SU-DHL-6 (cell line): ENCODE results near the gene DPYSL4.

Experiments used
- H2AFZ ChIP-seq: fragments of 200-600 bp; sonication (generic); 2 replicates; pipeline ENCODE4 v1.6.1; 2014; ENCODE audit warnings: low read depth, mild to moderate bottlenecking, moderate library complexity, mixed read lengths, antibody characterized with exemption, low read length; ENCODE audit not compliant: severe bottlenecking
- H3F3A ChIP-seq: fragments of 200-600 bp; shearing (Covaris generic); 2 replicates; pipeline ENCODE4 v1.6.0; 2016; ENCODE audit warnings: antibody characterized with exemption, mild to moderate bottlenecking; ENCODE audit not compliant: insufficient read depth
- H3K27ac ChIP-seq: fragments of 200-600 bp; sonication (generic); 2 replicates; pipeline ENCODE4 v1.5.1; 2016; ENCODE audit warnings: low read depth, mild to moderate bottlenecking, low read length, moderate library complexity, mixed read lengths
- H3K27me3 ChIP-seq: fragments of 200-600 bp; sonication (generic), shearing (Covaris generic); 2 replicates; pipeline ENCODE4 v1.6.0; 2014; ENCODE audit warnings: mild to moderate bottlenecking, low read length
- H3K36me3 ChIP-seq: fragments of 200-600 bp; sonication (generic); 2 replicates; pipeline ENCODE4 v1.6.1; 2014; ENCODE audit warnings: mild to moderate bottlenecking, low read length, mixed read lengths
- H3K4me2 ChIP-seq: fragments of 300-600, 200-600 bp; shearing (Covaris generic), sonication (generic); 2 replicates; pipeline ENCODE4 v1.6.0; 2014; ENCODE audit warnings: low read length, low read depth, mild to moderate bottlenecking; ENCODE audit not compliant: poor library complexity, severe bottlenecking
- H3K4me3 ChIP-seq: fragments of 200-600 bp; sonication (generic); 2 replicates; pipeline ENCODE4 v1.5.1; 2014; ENCODE audit warnings: antibody characterized with exemption, low read length, mild to moderate bottlenecking, mixed read lengths; ENCODE audit not compliant: insufficient read depth, poor library complexity, severe bottlenecking
- H3K79me2 ChIP-seq: fragments of 200-600 bp; sonication (generic); 2 replicates; pipeline ENCODE4 v1.6.1; 2014; ENCODE audit warnings: mild to moderate bottlenecking, low read length, moderate library complexity; ENCODE audit not compliant: insufficient read depth
- H3K9ac ChIP-seq: fragments of 200-600 bp; sonication (generic); 2 replicates; pipeline ENCODE4 v1.7.0; 2014; ENCODE audit warnings: mild to moderate bottlenecking, low read length
- H3K9me2 ChIP-seq: fragments of 200-600 bp; sonication (generic); replicated peaks from 2 replicates; pipeline ENCODE4 v1.6.1; 2014; ENCODE audit warnings: low read length; ENCODE audit not compliant: insufficient read depth
- H3K9me3 ChIP-seq: fragments of 200-600 bp; sonication (generic); 2 replicates; pipeline ENCODE4 v1.6.1; 2014; ENCODE audit warnings: low read length, mixed read lengths; ENCODE audit not compliant: insufficient read depth
- H4K20me1 ChIP-seq: fragments of 200-600 bp; sonication (generic); 2 replicates; pipeline ENCODE4 v1.6.1; 2014; ENCODE audit warnings: low read depth, mild to moderate bottlenecking, antibody characterized with exemption, low read length, moderate library complexity, mixed read lengths
- EZH2phosphoT487 ChIP-seq: fragments of 200-600 bp; sonication (generic), shearing (Covaris generic); conservative IDR thresholded peaks from 2 replicates; pipeline ENCODE4 v1.6.1; 2018; ENCODE audit warnings: mild to moderate bottlenecking, antibody characterized with exemption, low read length, moderate library complexity, mixed read lengths
- TF ChIP-seq, protein P1 (sequence below): fragments of 200-600 bp; sonication (generic); IDR thresholded peaks from one replicate; pipeline ENCODE4 v1.5.1; 2017; ENCODE audit warnings: antibody characterized with exemption, mild to moderate bottlenecking, low read length, moderate library complexity; ENCODE audit not compliant: insufficient read depth, poor library complexity, severe bottlenecking

Gene DPYSL4

DNA sequence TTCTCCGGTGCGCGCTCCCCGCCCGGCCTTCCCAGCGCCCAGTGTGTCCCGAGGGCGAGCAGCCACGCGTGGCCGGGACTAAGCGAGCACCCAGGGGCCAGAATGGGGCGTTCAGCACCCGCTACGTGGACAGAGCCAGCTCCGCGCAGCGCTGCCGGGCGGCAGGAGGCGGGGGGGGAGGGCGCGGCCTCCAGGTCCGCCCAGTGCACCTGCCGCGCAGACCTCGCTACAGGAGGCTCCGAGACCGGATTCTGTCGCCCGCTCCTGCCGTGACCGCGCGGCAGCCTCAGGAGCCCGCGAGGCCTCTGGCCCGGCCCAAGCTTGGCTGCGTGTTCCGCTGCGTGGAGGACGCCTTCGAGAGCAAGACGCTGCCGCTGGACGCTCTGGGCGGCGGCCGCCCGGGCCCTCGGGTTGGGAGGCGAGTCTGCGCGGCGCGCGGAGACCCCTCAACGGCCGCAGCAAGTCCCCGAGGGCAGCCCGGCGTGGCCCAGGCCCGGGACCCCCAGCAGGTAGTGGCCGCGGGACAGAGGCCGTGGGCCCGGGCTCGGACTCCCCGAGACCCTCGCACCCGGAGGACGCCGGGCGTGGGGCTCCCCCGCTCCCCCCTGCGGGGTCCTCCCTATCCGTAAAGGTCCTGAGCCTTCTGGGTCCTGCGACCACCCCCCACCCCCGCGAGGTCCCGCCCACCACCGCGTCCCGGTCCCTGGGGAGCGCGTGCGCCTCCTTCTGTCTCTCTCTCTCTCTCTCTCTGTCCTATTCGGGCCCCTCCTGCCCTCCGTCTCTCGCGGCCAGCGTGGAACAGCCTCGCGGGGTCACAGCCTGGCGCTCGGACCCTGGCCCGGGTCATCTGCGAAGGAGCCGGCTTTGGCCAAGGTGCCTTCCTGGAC lies 904 bp upstream of the DPYSL4 start:
- no peaks in the 10 kb centered on the region for H3K9me3 ChIP-seq
- H3F3A ChIP-seq = no peaks in the 10 kb centered on the region
- H3K9ac ChIP-seq = no peak overlapping the region
- H3K27me3 ChIP-seq = no peaks in the 10 kb centered on the region
- no peaks in the 10 kb centered on the region for H3K36me3 ChIP-seq
- no peak overlapping the region for H3K4me3 ChIP-seq
- H3K9me2 ChIP-seq = no peaks in the 10 kb centered on the region
- TF ChIP-seq, protein P1, sequence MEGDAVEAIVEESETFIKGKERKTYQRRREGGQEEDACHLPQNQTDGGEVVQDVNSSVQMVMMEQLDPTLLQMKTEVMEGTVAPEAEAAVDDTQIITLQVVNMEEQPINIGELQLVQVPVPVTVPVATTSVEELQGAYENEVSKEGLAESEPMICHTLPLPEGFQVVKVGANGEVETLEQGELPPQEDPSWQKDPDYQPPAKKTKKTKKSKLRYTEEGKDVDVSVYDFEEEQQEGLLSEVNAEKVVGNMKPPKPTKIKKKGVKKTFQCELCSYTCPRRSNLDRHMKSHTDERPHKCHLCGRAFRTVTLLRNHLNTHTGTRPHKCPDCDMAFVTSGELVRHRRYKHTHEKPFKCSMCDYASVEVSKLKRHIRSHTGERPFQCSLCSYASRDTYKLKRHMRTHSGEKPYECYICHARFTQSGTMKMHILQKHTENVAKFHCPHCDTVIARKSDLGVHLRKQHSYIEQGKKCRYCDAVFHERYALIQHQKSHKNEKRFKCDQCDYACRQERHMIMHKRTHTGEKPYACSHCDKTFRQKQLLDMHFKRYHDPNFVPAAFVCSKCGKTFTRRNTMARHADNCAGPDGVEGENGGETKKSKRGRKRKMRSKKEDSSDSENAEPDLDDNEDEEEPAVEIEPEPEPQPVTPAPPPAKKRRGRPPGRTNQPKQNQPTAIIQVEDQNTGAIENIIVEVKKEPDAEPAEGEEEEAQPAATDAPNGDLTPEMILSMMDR = no peak
- no peak for TF ChIP-seq EZH2phosphoT487
- H2AFZ ChIP-seq = no peak overlapping the region
- H3K27ac ChIP-seq = no peak overlapping the region
- no peaks in the 10 kb centered on the region for H3K79me2 ChIP-seq
- H3K4me2 ChIP-seq = no peak overlapping the region
- no peaks in the 10 kb centered on the region for H4K20me1 ChIP-seq

DNA sequence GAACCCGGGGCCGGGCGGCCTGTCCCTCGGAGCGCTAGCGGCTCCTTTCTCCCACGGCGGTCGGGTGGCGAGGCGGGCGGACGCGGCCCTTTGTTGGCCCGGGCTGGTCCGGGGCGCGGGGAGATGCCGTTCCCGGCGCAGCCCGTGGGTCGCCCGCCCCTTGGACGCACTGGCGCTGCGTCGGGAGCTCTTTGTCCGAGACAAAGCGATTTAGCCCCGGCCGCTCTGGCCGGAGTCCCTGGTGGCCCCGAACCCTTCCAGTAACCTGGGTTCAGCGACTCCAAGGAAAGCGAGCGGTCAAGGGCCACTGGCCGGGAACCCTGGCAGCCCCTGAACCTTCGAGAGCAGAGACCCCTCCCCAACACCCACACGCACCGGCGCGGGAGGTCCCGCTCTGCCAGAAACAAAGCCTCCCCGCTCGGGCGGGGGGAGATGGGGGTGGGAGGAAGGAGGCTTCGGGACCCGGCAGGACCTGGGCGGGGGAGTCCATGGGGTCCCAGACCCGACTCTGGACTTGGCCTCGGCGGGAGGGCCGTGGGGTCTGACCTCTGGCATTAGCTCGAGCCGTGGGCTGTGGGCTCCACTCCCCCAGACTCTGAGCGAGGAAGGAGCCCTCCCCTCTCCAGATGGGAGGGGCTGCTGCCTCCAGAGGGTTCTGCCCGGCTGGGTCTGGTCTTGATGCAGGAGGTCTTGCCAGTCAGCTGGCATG lies 836 bp downstream of the DPYSL4 start:
- Histone ChIP-seq H2AFZ (no peak overlapping the region), H3K79me2 (no peaks in the 10 kb centered on the region), H3K9me3 (no peaks in the 10 kb centered on the region), H3K36me3 (no peaks in the 10 kb centered on the region), H3F3A (no peaks in the 10 kb centered on the region), H3K27ac (no peak overlapping the region), H3K4me2 (no peak overlapping the region), H3K4me3 (no peak overlapping the region), H3K27me3 (no peaks in the 10 kb centered on the region), H3K9ac (no peak overlapping the region), H4K20me1 (no peaks in the 10 kb centered on the region), H3K9me2 (no peaks in the 10 kb centered on the region)
- TF ChIP-seq EZH2phosphoT487 = no peak
- TF ChIP-seq, protein P1 = no peak

DNA sequence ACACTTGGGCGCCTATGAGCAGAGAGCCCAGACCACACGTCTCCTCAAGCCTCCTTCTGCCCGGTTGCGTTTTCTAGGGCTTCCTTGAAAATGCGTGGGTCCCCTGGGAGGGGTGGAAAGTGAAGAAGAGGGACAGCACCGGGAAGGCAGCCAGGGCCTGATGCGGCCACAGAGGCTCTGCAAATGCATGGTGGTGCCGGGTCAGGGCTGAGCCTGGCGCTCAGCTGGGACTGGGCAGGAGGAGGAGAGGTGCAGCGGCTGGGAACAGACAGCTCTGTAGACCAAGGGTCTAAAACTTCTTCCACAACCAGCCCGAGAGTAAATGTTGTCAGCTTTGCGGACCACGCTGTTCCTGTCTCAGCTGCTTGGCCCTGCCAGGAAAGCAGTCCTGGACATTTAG lies 1.6 kb downstream of the DPYSL4 start:
- TF ChIP-seq, protein P1 = no peak
- no peak for TF ChIP-seq EZH2phosphoT487
- Histone ChIP-seq H2AFZ (no peak overlapping the region), H3K79me2 (no peaks in the 10 kb centered on the region), H3K4me2 (no peak overlapping the region), H3F3A (no peaks in the 10 kb centered on the region), H3K4me3 (no peak overlapping the region), H3K9me3 (no peaks in the 10 kb centered on the region), H3K9ac (no peak overlapping the region), H3K27me3 (no peaks in the 10 kb centered on the region), H3K9me2 (no peaks in the 10 kb centered on the region), H3K36me3 (no peaks in the 10 kb centered on the region), H3K27ac (no peak overlapping the region), H4K20me1 (no peaks in the 10 kb centered on the region)
